GM18861 (cell line): Measurements from ENCODE around the gene TRIM2.

Experiments
- ATAC-seq: cut with Tn5 transposase; IDR thresholded peaks from one replicate; pipeline ENCODE4 v1.9.1; 2021; ENCODE audit not compliant: unreplicated experiment

TRIM2 gene

DNA sequence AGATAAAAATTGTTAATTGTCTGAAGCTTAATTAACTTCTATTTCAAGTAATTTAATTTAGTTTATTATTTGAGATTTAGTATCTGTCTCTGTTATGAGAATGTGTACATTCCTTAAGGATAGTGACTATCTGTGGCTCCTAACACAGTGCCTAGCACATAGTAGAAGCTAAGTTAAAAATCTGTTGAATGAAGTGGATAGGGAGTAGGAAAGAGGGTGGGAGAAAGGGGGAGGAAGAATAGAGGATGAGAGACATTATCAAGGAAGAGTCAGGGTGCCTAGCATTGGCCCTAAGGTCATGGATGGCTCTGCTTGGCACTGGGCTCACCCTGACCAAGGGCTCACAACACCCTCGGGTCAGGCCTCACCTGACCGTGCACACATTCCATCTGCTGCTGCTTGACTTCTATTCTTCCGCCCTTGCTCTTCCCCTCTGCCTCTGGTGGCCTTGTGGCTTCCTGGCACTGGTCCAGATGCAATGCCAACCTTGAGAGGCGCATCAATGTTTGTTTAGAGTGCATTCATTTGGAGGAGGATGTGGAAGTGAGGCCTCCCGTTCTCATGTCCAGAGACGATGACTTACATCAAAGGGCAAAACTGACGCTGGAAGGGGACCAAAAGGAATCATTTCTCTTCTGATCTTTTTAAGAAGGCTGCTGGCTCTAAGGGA, 42.3 kb downstream of the TRIM2 start:
- ATAC-seq = no peak

DNA sequence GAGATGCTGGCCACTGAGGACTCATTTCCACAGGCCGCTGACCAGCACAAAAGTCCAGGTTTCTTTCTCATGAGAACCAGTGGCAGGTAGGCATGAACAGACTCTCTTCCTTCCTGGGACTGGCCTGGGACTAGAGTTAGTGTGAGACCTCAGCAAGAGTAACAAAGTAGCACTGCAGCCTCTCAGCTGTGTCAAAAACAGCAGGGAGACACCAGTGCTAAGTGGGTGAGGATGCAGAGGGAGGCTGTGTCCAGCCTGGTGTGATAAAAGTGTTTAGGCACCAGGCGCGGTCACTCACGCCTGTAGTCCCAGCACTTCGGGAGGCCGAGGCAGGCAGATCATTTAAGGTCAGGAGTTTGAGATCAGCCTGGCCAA, 42.9 kb downstream of the TRIM2 start:
- ATAC-seq = no peak

DNA sequence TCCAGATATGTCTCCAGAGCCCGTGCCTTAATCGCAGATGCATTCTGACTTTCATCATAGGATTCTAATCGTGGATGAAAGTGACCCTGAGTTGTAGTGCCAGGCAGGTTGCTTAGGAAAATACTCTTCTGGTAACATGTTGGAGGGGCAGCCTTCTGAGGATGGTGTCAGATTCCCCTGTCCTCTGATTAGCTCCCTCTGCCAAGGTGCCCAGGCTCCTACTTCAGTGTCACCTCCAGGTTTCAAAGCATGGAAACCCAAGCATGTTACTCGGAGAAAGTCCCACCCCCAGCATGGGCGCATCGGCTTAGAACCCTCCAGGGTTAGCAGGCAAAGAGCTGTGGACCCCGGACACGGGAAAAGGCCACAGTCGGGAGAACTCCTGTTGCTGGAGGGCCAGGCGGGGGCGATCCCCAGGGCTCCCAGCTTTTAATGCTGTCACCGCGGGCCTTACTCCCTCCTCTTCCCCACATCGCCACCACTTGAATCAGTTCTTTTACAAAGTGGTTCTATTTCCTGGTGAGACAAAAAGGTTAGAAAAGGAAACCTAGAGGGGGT, 44.5 kb downstream of the TRIM2 start:
- no peak for ATAC-seq

DNA sequence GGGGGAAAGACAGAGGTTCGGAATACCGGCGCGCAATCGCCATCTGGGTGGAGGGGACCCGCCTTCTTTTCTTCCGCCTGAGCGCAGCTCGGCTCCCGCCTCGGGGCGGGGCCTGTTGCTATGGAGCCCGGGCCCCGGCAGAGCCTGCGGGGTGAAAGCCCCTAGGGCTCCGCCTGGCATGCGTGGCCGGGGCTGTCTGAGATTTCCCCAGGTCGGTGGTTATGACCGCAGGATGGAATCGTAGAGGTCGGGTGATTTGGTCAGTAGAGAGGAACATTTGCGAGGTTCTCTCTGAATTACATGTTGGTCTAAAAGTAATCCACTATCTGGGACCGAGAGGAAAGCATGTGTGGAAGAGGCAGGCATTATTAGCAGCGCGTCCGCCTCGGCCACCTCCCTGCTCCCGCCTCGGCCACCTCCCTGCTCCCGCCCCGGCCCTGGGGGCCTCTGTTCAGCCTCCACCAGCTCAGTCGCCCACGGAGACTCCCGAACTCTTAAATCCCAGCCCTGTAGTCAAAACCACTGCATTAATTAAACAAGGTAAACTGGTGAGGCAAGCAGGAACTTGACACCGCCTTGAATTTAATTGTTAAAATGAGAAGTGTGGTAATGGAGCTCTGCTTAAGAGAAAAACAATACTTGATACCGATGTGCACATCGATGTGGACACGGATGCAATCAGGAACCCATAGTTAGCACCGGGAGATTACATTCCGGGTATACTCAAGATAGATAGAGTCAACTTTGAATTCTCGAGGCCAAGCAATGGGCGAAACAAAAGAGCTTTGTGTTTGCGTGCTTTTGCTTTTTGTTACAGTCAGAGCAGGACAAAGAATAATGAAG, 45.2 kb downstream of the TRIM2 start:
- peak; percentile 94 for ATAC-seq

DNA sequence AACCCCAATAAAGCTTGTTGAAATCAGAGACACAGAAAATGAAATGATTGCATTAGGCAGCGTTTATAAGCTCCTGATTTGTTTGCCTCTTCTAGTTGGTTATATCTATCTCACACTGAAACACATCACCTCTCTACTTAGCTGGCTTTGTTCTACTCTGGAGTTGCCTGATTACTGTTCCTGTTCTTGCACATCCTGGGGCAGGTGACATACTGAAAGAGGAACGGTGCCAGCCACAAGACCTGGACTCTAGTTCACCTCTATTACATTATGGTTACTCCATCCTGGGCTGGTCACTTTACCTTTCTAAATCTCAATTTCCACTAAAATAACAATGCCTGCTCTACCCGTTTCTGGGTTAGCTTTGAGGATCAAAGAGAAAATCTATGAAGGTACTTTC, 47.9 kb downstream of the TRIM2 start:
- ATAC-seq = no peak

DNA sequence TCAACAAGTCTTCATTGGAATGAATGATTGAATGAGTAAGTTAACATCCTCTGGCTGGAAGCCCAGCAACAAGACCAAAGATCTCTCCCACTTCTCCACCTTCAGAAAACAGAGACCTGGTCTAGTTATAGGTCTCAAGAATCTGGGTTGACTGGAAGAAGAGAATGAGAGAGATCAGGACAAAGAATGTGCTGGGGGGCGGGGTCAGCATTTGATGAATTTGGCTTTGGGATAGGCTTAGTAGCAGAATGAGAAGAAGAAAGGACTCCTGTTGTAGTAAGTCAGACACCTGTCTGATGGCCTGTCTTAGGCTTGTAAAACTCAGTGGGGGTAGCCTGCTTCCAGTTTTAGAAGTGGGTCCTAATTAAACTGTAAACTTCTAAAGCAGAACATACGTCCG, 51.0 kb downstream of the TRIM2 start:
- ATAC-seq = no peak

DNA sequence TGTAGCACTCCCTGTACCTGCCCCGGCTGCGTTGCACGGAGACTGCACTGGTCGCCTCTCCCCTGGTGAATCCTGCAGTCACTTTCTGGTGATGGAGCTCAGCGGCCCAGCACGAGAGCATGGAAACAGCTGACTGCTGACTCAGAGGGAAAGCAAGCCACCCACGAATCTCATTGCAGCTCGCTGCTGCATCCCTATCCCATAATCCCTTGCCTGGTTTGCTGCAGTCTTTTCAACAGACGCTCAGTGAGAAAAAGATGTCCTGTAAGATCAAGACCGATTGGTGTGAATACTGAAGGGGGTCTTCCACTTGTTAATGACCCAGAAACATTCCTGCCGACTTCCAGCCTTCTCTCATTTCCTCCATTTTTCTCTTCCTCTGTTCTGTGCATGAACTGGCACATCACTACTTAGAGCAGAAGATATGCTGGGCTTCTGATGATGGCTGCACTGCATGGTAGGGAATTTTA, 52.9 kb downstream of the TRIM2 start:
- peak; percentile 56 for ATAC-seq

DNA sequence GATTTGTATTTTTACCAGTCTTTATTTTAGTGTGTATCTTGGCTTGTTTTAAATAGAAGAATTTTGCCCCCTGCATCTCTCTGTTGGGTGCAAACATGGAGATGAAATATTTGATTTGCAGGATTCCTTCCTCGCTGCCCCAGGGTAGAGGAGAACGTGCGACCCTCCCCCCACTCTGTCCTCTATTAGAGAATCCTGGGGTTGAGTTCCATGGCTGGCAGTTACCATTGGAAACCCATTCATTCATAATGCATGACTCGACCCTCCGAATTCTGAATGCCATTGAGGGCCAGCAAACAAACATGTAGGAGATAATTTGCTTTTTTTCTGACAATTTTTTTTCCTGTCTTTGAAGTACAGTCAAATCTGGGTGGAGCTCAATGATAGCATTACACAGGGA, 53.7 kb downstream of the TRIM2 start:
- no peak for ATAC-seq

DNA sequence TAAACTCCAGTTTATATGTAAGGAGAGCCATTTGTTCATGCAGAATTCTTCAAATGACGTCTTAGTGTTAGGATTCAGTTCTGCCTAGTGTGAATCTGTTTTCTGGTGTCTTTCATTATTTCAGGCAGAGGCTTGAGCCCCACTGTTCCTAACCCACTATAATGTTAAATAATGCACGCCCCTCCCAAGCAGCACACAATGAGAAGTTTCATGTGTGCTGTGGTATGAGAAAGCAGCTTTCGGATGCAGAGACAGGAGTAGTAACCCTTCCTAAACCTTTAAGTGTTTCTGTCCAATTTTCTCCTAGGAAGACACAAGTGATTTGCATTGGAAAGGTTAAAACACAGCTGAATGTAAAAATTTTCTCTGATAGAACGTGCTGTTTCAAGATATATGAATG, 54.5 kb downstream of the TRIM2 start:
- no peak for ATAC-seq

DNA sequence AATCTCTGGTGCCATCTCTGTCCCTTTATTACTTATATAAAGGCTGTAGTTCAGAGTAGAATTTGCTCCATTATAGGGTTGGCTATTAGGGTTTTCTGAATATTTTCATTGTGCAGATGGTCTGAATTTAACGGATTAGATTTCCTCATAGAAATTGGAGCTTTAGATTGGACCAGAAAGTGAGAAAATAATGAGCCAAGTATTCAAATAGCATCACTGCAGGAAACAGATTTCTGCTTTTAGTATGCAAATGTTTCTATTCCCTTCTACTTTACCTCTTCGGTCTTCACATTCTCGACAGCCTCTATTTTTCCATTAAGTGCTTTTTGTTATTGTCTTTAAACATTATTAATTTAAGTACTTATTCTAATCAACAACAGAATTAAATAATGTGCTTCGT, 55.4 kb downstream of the TRIM2 start:
- no peak for ATAC-seq

DNA sequence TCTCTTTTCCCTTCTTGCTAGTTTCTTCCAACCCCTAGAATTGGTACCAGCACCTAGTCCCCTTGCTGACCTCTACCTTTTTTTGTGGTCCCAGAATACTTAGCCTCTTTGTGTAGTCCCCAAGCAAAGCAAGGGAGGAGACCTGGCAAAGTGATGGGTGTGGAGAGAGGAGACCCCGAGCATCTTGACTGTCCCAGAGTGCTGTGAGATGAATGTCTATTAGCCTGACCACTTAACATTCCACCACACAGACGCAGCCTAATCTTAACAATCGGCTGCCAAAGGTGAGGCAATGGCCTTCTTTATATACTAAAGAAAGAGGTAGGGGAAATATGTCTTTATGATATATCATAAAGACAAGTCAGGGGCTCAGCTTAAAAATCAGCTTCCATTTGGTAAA, 55.9 kb downstream of the TRIM2 start:
- ATAC-seq = no peak

DNA sequence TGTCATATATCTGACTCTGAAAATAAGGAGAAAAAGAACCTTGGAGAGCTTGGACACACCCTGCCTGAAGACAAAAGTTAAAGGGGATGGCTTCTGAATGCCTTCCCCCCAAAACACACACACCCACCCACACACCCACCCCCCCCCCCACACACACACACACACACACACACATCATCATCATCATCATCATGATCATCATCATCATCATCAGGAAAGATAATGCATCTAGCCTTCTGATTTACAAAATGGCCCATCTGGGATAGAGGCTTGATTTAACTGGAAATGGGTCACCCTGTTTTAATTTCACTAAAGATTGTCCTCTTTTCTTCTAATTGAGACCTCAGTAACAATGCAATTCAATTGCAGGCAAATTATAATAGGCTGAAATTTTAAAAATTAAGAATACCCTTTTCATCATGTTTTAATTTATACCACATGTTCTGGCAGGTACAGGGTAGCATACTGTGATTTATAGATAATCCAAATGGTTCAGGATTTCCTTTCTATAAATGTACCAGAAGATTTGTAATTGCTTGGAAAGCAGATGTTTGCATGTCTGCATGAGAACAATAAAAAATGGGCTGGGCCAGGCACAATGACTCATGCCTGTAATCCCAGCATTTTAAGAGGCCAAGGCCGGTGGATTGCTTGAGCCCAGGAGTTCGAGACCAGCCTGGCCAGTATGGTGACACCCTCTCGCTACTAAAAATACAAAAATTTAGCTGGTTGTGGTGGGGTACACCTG, 56.5 kb downstream of the TRIM2 start:
- ATAC-seq = no peak

DNA sequence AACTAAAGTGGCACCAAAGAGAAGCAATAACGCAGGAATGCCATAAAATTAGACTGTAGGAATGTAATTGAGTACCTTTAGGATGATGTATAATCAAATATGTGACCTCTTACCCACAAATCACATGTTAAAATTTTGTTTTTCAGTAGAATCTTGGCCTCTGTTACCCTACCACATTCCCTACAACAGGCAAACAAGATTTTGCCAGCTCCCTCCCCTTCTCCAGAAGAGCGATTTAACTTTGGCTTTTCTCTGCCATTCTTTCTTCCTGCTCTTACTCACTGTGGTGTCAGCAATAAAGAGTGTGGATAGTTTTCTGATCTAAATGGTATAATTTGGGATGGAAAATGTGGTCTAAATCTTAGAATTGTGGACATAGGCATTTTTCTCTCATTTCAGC, 57.2 kb downstream of the TRIM2 start:
- ATAC-seq = no peak

DNA sequence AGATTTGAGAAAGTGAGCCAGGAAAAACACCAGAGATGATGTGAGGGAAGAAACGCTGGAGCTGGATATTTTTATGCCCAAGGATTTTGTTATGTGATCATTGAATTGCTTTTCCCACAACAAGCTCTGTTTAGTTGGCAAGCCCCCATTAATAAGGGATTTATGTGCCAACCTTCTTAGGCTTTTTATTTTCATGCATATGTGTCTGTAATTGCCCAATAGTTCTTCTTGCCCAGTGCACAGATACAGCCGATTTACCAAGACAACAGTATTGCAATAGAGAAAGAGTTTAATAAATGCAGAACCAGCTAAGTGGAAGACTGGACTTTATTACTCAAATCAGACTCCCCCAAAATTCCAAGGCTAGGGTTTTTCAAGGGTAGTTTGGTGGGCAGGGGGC, 57.7 kb downstream of the TRIM2 start:
- ATAC-seq = no peak

DNA sequence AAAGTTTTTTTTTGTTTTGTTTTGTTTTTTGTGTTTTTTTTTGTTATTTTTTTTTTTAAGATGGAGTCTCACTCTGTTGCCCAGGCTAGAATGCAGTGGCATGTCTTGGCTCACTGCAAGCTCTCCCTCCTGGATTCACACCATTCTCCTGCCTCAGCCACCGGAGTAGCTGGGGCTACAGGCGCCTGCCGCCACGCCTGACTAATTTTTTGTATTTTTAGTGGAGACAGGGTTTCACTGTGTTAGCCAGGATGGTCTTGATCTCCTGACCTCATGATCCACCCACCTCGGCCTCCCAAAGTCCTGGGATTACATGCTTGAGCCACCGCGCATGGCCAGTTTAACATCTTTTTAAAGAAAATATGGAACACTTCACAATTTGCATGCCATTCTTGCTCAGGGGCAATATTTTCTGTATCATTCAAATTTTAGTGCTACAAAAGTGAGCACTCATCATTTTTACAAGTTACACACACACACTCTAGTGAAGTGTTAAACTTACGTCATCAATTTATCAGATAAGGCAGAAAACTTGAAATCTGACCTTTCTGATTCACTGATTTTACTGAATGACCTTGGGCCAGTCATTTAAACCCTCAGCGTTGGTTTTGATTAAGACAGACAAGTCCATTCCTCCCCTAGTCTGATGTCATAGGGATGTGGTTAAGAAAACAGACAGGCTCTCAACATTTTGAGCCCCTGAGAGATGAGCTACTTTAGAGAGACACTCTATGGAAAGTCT, 61.2 kb downstream of the TRIM2 start:
- ATAC-seq = no peak

DNA sequence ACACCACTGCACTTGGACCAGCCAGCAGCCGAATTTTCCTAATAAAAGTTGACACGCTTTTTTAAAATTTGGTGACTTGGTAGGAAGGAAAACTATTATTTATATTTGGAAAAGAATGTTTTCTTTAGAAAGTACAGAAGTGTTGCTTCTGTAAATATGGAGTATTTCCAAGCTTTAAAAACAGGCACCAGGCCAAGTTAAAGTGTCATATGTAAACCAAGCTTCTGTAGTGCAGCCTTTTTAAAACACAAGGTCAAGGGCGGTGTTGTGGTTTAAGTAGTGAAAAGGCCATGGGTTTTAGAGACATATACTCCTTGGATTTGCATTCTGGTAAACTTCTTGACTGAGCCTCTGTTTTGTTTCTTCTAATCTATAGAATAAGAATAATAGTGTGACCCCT, 62.7 kb downstream of the TRIM2 start:
- ATAC-seq = no peak

DNA sequence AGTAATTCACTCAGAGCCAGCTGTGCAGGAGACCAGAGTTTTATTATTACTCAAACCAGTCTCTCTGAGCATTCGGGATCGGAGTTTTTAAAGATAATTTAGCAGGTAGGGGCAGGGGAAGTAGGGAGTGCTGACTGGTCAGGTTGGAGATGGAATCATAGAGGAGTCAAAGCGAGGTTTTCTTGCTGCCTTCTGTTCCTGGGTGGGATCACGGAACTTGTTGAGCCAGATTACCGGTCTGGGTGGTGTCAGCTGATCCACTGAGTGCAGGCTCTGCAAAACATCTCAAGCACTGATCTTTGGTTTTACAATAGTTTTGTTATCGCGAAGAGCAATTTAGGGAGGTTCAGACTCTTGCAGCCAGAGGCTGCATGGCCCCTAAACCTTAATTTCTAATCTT, 63.6 kb downstream of the TRIM2 start:
- ATAC-seq = no peak

DNA sequence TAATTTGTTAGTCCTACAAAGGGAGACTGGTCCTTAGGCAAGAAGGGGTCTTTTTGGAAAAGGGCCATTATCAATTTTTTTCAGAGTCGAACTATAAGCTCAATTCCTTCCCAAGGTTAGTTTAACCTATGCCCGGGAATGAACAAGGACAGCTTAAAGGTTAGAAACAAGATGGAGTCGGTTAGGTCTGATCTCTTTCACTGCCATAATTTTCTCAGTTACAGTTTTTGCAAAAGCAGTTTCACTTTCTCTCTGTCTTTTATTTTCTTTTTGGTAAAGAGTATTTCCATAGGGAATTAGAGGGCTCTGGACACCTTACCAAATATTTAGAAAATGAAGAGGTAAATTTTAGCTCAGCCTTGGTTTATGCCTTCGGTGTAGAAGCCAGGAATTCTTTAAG, 64.1 kb downstream of the TRIM2 start:
- no peak for ATAC-seq

DNA sequence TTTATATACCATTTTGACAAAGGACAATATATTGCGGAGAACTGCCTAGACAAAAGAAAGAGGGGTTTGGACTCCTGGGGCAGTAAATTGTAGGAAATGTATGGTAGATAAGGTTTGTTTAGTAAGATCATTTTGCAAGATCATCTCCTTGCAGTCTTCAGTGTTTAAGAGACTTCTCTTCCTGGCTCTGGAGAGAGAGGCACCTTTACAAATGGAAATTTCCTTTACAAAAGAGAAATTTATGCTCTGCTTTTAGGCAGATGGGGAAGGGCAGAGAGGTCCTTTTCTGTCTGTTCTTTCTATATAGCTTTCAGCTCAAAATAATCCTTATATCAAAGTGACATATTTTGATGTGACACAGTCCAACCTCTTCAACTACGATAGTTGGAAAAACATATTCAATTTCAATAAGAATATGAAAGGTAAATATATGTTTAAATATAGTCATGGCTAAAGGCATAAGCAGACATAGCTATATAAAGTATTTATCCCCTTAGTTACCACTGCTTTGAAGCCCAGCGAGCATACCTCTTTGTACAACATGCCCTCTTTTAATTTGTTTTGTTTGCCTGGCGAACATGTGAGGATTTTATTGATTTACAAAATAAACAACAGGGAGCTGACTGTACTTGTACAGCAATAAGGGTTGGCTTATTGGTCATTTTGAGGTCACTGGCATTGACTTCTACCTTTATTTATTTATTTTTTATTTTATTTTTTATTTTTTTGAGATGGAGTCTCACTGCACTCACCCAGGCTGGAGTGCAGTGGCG, 65.2 kb downstream of the TRIM2 start:
- ATAC-seq = no peak

DNA sequence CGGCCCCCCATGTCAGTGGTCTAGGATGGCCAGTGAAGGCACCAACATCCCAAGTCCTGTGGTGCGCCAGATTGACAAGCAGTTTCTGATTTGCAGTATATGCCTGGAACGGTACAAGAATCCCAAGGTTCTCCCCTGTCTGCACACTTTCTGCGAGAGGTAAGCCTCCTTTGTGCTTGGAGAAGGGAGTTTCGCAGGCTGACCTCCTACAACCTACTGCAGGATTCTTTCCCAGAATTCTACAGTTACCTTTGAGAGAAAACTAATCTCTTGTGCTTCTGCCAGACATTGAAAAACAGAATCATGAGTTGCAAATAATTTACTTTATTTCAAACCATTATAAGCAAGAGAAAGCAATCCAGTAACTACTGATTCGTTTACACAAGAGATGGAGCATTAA, 66.1 kb downstream of the TRIM2 start:
- no peak for ATAC-seq
